ENCODE data around the gene PDCD1.

The PDCD1 gene

DNA sequence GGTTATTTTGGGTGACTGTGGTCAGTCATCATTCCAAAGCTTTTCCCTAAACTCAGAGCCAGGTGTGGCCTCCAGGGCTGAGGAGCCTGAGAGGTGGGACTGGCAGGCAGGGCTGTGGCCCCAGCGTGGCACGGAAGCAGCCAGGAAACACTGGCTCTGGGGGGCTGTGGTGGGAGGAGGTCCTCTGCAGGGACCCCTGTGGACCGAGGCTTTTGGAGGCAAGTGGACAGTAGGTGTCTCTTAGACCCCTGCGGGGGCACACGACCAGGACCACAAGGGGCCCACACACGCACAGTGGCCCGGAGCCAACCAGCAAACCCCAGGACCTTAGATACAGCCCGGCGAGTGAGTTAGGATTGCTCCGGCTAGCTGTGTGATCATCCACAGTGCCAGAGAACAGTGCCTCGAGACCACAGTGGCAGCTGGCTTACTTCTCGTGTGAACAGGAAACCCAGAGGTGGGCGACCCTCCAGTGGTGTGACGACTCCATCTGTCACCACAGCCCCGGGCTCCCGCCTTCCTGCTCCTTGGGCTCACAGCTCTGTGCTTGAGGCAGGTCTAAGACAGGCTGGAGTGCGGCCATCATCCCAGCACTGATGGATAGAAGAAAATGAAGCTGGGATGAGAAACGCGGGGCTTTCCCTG is 9.2 kb upstream of the PDCD1 start:
- peaks cover 2% of the 10 kb centered on the region for H3K9me3 Mint-ChIP-seq
- peaks cover 17% of the 10 kb centered on the region for H3K27me3 Mint-ChIP-seq (ENCODE audit: low read depth)
- H3K4me3 Mint-ChIP-seq: no peak overlapping the region
- peaks cover 27% of the 10 kb centered on the region for H3K4me1 Mint-ChIP-seq
- TF ChIP-seq, protein P1, sequence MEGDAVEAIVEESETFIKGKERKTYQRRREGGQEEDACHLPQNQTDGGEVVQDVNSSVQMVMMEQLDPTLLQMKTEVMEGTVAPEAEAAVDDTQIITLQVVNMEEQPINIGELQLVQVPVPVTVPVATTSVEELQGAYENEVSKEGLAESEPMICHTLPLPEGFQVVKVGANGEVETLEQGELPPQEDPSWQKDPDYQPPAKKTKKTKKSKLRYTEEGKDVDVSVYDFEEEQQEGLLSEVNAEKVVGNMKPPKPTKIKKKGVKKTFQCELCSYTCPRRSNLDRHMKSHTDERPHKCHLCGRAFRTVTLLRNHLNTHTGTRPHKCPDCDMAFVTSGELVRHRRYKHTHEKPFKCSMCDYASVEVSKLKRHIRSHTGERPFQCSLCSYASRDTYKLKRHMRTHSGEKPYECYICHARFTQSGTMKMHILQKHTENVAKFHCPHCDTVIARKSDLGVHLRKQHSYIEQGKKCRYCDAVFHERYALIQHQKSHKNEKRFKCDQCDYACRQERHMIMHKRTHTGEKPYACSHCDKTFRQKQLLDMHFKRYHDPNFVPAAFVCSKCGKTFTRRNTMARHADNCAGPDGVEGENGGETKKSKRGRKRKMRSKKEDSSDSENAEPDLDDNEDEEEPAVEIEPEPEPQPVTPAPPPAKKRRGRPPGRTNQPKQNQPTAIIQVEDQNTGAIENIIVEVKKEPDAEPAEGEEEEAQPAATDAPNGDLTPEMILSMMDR (IDR thresholded peaks at IDR 0.05; ENCODE audit: unreplicated experiment in 3 of 3): no peak
- H3K27ac Mint-ChIP-seq: no peak overlapping the region
- no peaks in the 10 kb centered on the region for H3K36me3 Mint-ChIP-seq (ENCODE audit: low read depth)

DNA sequence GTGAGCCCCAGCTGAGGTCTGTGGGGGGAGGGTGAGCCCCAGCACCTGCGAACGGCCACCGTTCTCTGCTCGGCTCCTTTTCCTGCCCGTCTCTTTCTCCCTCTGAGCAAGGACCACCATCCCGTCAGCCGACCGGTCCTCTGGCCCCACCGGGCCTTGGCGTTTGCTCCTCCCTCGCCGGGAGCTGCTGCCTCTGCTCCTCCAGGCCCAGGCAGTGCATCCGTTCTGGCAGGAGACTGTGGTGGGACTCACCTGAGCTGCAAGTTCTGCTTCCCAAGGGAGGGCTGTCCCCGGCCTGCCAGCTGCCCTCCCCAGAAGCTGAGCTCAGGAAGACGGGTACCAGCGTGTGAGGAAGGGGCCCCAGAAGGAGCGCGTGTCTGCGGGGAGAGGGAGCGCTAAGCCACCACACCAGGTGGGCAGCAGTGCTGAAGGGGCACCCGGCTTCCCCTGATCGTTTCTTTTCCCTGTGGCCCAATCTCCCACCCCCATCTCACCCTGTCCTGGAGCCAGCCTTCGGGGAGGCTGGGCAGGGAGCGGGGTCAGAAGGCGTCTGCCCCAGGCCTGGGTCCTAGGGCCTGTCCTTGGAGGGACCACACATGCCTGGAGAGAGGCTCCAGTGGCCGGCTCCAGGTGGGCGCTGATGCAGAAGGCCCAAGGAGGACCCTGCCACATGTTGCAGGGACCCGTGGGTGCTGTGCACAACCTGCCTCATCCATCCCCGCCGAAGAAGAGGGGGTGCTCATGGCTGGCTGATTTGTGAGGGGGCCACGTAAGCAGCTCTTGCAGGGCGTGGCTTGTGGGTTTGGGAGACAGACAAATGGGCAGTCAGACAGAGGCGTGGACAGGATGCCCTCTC is 8.3 kb upstream of the PDCD1 start:
- H3K27ac Mint-ChIP-seq: no peak overlapping the region
- H3K9me3 Mint-ChIP-seq: peaks cover 2% of the 10 kb centered on the region
- H3K27me3 Mint-ChIP-seq (ENCODE audit: low read depth): peaks cover 17% of the 10 kb centered on the region
- no peaks in the 10 kb centered on the region for H3K36me3 Mint-ChIP-seq (ENCODE audit: low read depth)
- no peak overlapping the region for H3K4me3 Mint-ChIP-seq
- TF ChIP-seq, protein P1 (IDR thresholded peaks at IDR 0.05; ENCODE audit: unreplicated experiment in 3 of 3): no peak
- peaks cover 27% of the 10 kb centered on the region for H3K4me1 Mint-ChIP-seq

DNA sequence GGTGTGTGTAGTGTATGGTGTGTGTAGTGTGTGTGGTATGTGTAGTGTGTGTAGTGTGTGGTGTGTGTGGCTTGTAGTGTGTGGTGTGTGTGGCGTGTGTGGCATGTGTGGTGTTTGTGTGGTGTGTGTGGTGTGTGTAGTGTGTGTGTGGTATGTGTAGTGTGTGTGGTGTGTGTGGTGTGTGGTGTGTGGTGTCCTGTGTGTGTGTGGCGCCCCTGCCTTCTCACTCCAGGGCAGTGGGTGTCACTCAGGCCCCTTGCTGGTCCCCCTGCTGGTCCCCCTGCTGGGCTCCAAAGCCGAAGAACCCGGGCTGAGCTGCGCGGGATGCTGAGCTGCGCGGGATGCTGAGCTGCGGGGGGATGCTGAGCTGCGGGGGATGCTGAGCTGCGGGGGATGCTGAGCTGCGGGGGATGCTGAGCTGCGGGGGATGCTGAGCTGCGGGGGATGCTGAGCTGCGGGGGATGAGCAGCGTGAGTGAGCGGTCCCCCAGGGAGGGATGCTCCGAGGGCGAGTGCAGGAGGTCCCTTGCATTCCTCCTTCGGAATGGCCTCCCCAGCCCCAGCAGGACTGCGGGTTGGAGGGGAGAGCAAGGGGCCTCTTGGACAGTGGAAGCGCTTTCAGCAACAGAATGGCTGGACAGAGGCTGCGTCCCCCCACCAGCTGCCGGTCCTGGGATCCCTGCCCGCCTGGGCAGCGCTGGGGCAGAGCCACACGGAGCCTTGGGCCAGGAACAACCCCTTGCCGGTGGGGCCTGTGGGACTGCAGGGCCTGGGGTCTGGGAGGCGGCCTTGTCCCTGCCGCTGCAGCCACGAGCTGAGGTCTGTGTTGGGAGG is 7.5 kb upstream of the PDCD1 start:
- Mint-ChIP-seq H3K27me3 (ENCODE audit: low read depth) (peaks cover 15% of the 10 kb centered on the region), H3K4me1 (peaks cover 32% of the 10 kb centered on the region)

DNA sequence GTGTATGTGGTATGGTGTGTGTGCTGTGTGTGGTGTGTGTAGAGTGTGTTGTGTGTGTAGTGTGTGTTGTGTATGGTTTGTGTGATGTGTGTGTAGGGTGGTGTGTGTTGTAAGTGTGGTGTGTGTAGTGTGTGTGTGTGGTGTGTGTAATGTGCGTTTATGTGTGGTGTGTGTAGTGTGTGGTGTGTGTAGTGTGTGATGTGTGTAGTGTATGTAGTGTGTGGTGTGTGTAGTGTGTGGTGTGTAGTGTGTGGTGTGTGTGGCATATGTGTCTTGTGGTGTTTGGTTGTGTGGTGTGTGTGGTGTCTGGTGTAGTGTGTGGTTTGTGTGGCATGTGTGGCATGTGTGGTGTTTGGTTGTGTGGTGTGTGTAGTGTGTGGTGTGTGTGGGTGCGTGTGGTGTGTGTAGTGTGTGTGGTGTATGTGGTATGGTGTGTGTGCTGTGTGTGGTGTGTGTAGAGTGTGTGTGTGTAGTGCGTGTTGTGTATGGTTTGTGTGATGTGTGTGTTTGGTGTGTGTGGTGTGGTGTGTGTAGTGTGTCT is 6.8 kb upstream of the PDCD1 start:
- Mint-ChIP-seq H3K9me3 (peaks cover 2% of the 10 kb centered on the region), H3K4me1 (peaks cover 34% of the 10 kb centered on the region), H3K27ac (peak overlapping the region in 2 of 3 experiments; percentile 18 to 34), H3K27me3 (ENCODE audit: low read depth) (peaks cover 11% of the 10 kb centered on the region), H3K36me3 (ENCODE audit: low read depth) (no peaks in the 10 kb centered on the region), H3K4me3 (peak overlapping the region in 2 of 3 experiments; percentile 2 to 4)
- TF ChIP-seq, protein P1 (IDR thresholded peaks at IDR 0.05; ENCODE audit: unreplicated experiment in 3 of 3): no peak

More for the DNA sequence above, 7.5 kb upstream of the PDCD1 start:
- H3K27ac Mint-ChIP-seq: peak overlapping the region in 1 of 3 experiments; percentile 4
- H3K4me3 Mint-ChIP-seq: no peak overlapping the region
- peaks cover 2% of the 10 kb centered on the region for H3K9me3 Mint-ChIP-seq
- H3K36me3 Mint-ChIP-seq (ENCODE audit: low read depth): no peaks in the 10 kb centered on the region
- TF ChIP-seq, protein P1 (IDR thresholded peaks at IDR 0.05; ENCODE audit: unreplicated experiment in 3 of 3): no peak

DNA sequence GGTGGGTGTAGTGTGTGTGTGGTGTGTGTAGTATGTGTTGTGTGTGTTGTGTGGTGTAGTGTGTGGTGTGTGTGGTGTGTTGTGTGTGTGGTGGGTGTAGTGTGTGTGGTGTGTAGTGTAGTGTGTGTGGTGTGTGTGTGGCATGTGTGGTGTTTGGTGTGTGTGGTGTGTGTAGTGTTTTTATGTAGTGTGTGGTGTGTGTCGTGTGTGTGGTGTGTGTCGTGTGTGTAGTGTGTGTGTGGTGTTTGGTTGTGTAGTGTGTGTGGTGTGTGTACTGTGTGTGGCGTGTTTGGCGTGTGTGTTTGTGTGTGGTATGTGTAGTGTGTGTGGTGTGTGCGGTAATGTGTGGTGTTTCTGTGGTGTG is 6.1 kb upstream of the PDCD1 start:
- TF ChIP-seq, protein P1 (IDR thresholded peaks at IDR 0.05; ENCODE audit: unreplicated experiment in 3 of 3): no peak
- peaks cover 2% of the 10 kb centered on the region for H3K9me3 Mint-ChIP-seq
- H3K27ac Mint-ChIP-seq: peak overlapping the region in 1 of 3 experiments; percentile 18
- peaks cover 36% of the 10 kb centered on the region for H3K4me1 Mint-ChIP-seq
- H3K4me3 Mint-ChIP-seq: peak overlapping the region in 1 of 3 experiments; percentile 4
- H3K36me3 Mint-ChIP-seq (ENCODE audit: low read depth): no peaks in the 10 kb centered on the region
- peaks cover 11% of the 10 kb centered on the region for H3K27me3 Mint-ChIP-seq (ENCODE audit: low read depth)

All from nephron (organoid).